GM12878 (cell line): ENCODE measurements around the gene MAP2K1. TPM values are rescaled to one million over a fixed set of nuclear protein-coding genes. Genes with fewer than 3 reads are reported as not detected.

Experiments used
- ATAC-seq: fragments of 200-7000 bp; cut with Tn5 transposase; 3 replicates; pipeline ENCODE4 v1.9.1; 2020; ENCODE audit warnings: mild to moderate bottlenecking, moderate library complexity
- BruUV-seq: library from RNA; stranded (reverse); fragments of 400-500 nt; replicated peaks from 2 replicates; lab custom pipeline; 2021; lab: Mats Ljungman, UMichigan
- CTCF ChIA-PET: fragments of 300-600 bp; sonication (Branson Sonifier 250); formaldehyde crosslinking; extraction: SDS; loops from one replicate; lab custom pipeline; 2021; ENCODE audit warnings: inconsistent platforms; lab: Yijun Ruan, JAX
- POLR2A ChIA-PET: fragments of 350-600 bp; formaldehyde crosslinking; extraction: SDS; loops from one replicate; lab custom pipeline; 2021; ENCODE audit warnings: inconsistent platforms; lab: Charles Lee
- RAD21 ChIA-PET: fragments of 300-600 bp; sonication (Branson Sonifier 250); formaldehyde crosslinking; loops from one replicate; lab custom pipeline; 2023; ENCODE audit warnings: antibody characterized with exemption; ENCODE audit not compliant: unreplicated experiment; lab: Charles Lee
- SMC1A ChIA-PET: fragments of 300-600 bp; sonication (Branson Sonifier 250); formaldehyde crosslinking; loops from one replicate; lab custom pipeline; 2023; ENCODE audit not compliant: unreplicated experiment, uncharacterized antibody; lab: Charles Lee
- DNase-seq: peaks from one replicate; pipeline ENCODE4 v3.0.0-alpha.2; 2011; ENCODE audit warnings: low read depth, low spot score
- FAIRE-seq: peaks from 3 replicates; lab custom pipeline; 2011; peaks lifted over from hg19 to GRCh38; lab: Jason Lieb, UNC
- H2AFZ ChIP-seq: 2 replicates; pipeline ENCODE4 v1.6.0; 2011; ENCODE audit warnings: low read depth, low read length, control low read depth; ENCODE audit not compliant: control insufficient read depth
- H3K27ac ChIP-seq: 2 replicates; pipeline ENCODE4 v1.5.1; 2011; ENCODE audit warnings: control low read depth; ENCODE audit not compliant: control insufficient read depth, insufficient read depth
- H3K27me3 ChIP-seq, 2 experiments: replicated peaks in 1 of 2; 2 replicates each; pipeline versions ENCODE4 v1.6.0 to v1.6.1; 2011; ENCODE audit warnings: low read length in 1 of 2; ENCODE audit not compliant: control insufficient read depth in 2 of 2, insufficient read depth in 2 of 2
- H3K36me3 ChIP-seq, 2 experiments: 2 replicates each; pipeline ENCODE4 v1.5.1; 2011; ENCODE audit warnings: low read length in 1 of 2; ENCODE audit not compliant: control insufficient read depth in 2 of 2, insufficient read depth in 2 of 2
- H3K4me1 ChIP-seq: 2 replicates; pipeline ENCODE4 v1.6.1; 2011; ENCODE audit warnings: mild to moderate bottlenecking, low read length, moderate library complexity, mixed read lengths; ENCODE audit not compliant: control insufficient read depth, insufficient read depth
- H3K4me2 ChIP-seq: 2 replicates; pipeline ENCODE4 v1.6.0; 2011; ENCODE audit warnings: control low read depth; ENCODE audit not compliant: control insufficient read depth, insufficient read depth
- H3K4me3 ChIP-seq: fragments of 200-600 bp; sonication (generic); 2 replicates; pipeline ENCODE4 v1.5.1; 2016
- H3K79me2 ChIP-seq: 2 replicates; pipeline ENCODE4 v1.6.0; 2011; ENCODE audit warnings: low read length; ENCODE audit not compliant: control insufficient read depth, insufficient read depth
- H3K9ac ChIP-seq: 2 replicates; pipeline ENCODE4 v1.8.0; 2011; ENCODE audit warnings: low read length, control low read depth, mixed read lengths; ENCODE audit not compliant: control insufficient read depth, insufficient read depth
- H3K9me3 ChIP-seq: replicated peaks from 3 replicates; pipeline ENCODE4 v1.5.1; 2011; ENCODE audit warnings: mild to moderate bottlenecking, low read length; ENCODE audit not compliant: control insufficient read depth, insufficient read depth
- H4K20me1 ChIP-seq: 2 replicates; pipeline ENCODE4 v1.6.0; 2011; ENCODE audit not compliant: control insufficient read depth, insufficient read depth
- HCFC1 ChIP-seq: fragments of 150-350 bp; IDR thresholded peaks from 2 replicates; pipeline ENCODE4 v1.6.1; 2014; ENCODE audit warnings: low read length
- HSF1 ChIP-seq: fragments of 150-350 bp; IDR thresholded peaks from 2 replicates; pipeline ENCODE4 v1.6.1; 2014; ENCODE audit warnings: mild to moderate bottlenecking, low read depth, low read length
- MYC ChIP-seq: IDR thresholded peaks from 2 replicates; pipeline ENCODE4 v1.6.1; 2011; ENCODE audit warnings: mild to moderate bottlenecking, low read length, moderate library complexity, inconsistent platforms; ENCODE audit not compliant: insufficient read depth, insufficient replicate concordance, insufficient read length, severe bottlenecking
- NFIC ChIP-seq: IDR thresholded peaks from 2 replicates; pipeline ENCODE4 v1.6.1; 2012; ENCODE audit warnings: low read depth, mild to moderate bottlenecking, inconsistent platforms, low read length, moderate library complexity
- RAD21 ChIP-seq: IDR thresholded peaks from 2 replicates; pipeline ENCODE4 v1.6.1; 2011; ENCODE audit warnings: mild to moderate bottlenecking, low read depth, low read length, moderate library complexity; ENCODE audit not compliant: insufficient read depth
- SMARCA5 ChIP-seq: fragments of 450-650 bp; IDR thresholded peaks from 2 replicates; pipeline ENCODE4 v1.6.1; 2017; ENCODE audit warnings: mild to moderate bottlenecking
- SPI1 ChIP-seq: IDR thresholded peaks from 2 replicates; pipeline ENCODE4 v1.6.1; 2011; ENCODE audit warnings: low read depth, mild to moderate bottlenecking, low read length, moderate library complexity, borderline replicate concordance; ENCODE audit not compliant: insufficient read depth
- WGBS: methylation state at CpG from one replicate; pipeline ENCODE4 v1.1.6; 2016; ENCODE audit warnings: low lambda C conversion rate; ENCODE audit not compliant: insufficient replicate concordance, insufficient coverage; ENCODE audit errors: missing lambda C conversion rate; 5-methylcytosine and 5-hydroxymethylcytosine counted together
- in situ Hi-C: fragments of 300-500 bp; cut with MboI; formaldehyde crosslinking; loops from 9 replicates; pipeline ENCODE4 v1.14.3; 2018; ENCODE audit warnings: mixed read lengths
- intact Hi-C: fragments of 100-400 bp; cut with micrococcal nuclease; formaldehyde crosslinking; loops from one replicate; pipeline ENCODE4 v1.14.2; 2022; ENCODE audit not compliant: unreplicated experiment
- polyA plus RNA-seq, 11 experiments: library from polyadenylated mRNA; depleted of rRNA in 4 of 11; unstranded in 6 of 11; stranded (reverse) in 5 of 11; fragments of >200 nt; fragmentation: Nextera tagmentation in 4 of 11; fragmentation: Illumina TruSeq in 1 of 11; extraction: Ambion mirVana in 4 of 11; extraction: Trizol in 1 of 11; gene quantifications; 1 replicate in 1 of 11; 2 replicates in 10 of 11; pipeline versions ENCODE4 v1.2.1 to v1.2.3, GENCODE V29; 2011 to 2016; ENCODE audit warnings: inconsistent platforms in 2 of 11, missing spikeins in 2 of 11, low read depth in 1 of 11
- total RNA-seq, 4 experiments: library from RNA; depleted of rRNA in 3 of 4; stranded (reverse); fragments of >200 nt in 3 of 4; fragmentation: Illumina TruSeq in 1 of 4; extraction: Trizol in 1 of 4; gene quantifications; 2 replicates each; pipeline versions ENCODE4 v1.2.1 to v1.2.3, GENCODE V29; 2013 to 2021

Gene MAP2K1
- total and polyA plus RNA-seq, 10 of the 15 experiments (the other 5 are each of a cell fraction or from before 2014, with no cell fraction given): 11.2 to 112 (median 56.6) TPM

DNA sequence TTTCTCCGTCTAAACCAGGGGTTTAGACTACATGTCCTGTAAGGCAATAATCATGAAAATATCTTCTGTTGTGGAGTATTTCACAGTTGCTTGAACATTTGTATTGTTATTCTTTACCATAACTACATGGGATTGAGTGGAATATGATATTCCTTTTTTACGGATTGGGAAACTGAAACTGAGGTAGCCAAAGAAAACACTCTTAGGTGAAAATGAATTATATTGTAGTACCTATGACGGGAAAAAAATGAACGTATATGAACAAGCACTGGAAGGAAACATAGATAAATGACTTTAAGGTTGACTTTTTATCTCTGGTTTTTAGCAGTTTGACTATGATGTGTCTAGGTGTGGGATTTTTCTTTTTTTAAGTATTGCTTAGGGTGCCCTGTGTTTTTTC lies 35.6 kb downstream of the MAP2K1 start:
- H3K27me3 ChIP-seq: no peaks in the 10 kb centered on the region
- H4K20me1 ChIP-seq: no peaks in the 10 kb centered on the region
- in situ Hi-C loops (no loop called here), intact Hi-C loops (no loop called here)
- SMC1A ChIA-PET: interaction anchor here (0.9 to 6.2 kb wide), 3 partner anchors 12 to 36 kb away, joined by 3 to 39 read pairs (median 4); partner anchors contain the start of gene MAP2K1
- FAIRE-seq: no peak
- H3K36me3 ChIP-seq: no peaks in the 10 kb centered on the region; a peak in 1 of 4 replicates
- WGBS: 98% methylated on average over 4 of the region's 4 CpGs
- H3K9ac ChIP-seq: no peak overlapping the region
- H3K4me3 ChIP-seq: no peak overlapping the region
- POLR2A ChIA-PET: interaction anchor here (0.6 to 7.3 kb wide), 4 partner anchors 11 to 517 kb away, joined by 3 to 72 read pairs (median 4); no protein-coding TSS in a partner anchor
- H3K27ac ChIP-seq: no peak overlapping the region
- H3K4me2 ChIP-seq: no peak overlapping the region
- TF ChIP-seq MYC (no peak), RAD21 (no peak), HCFC1 (no peak), NFIC (no peak), SPI1 (no peak), HSF1 (no peak), SMARCA5 (no peak)
- CTCF ChIA-PET: no interaction called here
- no peaks in the 10 kb centered on the region for H3K9me3 ChIP-seq
- peaks cover 82% of the 10 kb centered on the region for H3K79me2 ChIP-seq
- H3K4me1 ChIP-seq: peaks cover 30% of the 10 kb centered on the region
- no peak for DNase-seq
- RAD21 ChIA-PET: interaction anchor here (0.6 to 1.0 kb wide), 2 partner anchors 10 to 28 kb away, joined by 3 read pairs; no protein-coding TSS in a partner anchor
- no TSS peak for BruUV-seq
- no peak for ATAC-seq
- no peak overlapping the region for H2AFZ ChIP-seq
